HEK293 (cell line): ENCODE data around the gene SATL1.
A peak's percentile ranks its signal among the peaks of the same experiment; 100 is the strongest.

Source experiments
- GLI4 ChIP-seq: fragments of 450-650 bp; formaldehyde crosslinking; IDR thresholded peaks from 2 replicates; pipeline ENCODE4 v1.5.1; 2016; ENCODE audit warnings: missing biosample characterization, missing genetic modification characterization
- GLIS1 ChIP-seq: fragments of 450-650 bp; formaldehyde crosslinking; IDR thresholded peaks from 2 replicates; pipeline ENCODE4 v1.5.1; 2016; ENCODE audit warnings: missing biosample characterization, missing genetic modification characterization
- HOXC10 ChIP-seq: sonication (generic); formaldehyde crosslinking; IDR thresholded peaks from 2 replicates; pipeline ENCODE4 v1.8.1; 2023; ENCODE audit warnings: mild to moderate bottlenecking, missing genetic modification reagents
- KLF9 ChIP-seq: fragments of 450-650 bp; formaldehyde crosslinking; IDR thresholded peaks from 2 replicates; pipeline ENCODE4 v1.5.1; 2016; ENCODE audit warnings: missing biosample characterization, missing genetic modification characterization, low read depth
- ZBTB6 ChIP-seq: fragments of 450-650 bp; formaldehyde crosslinking; IDR thresholded peaks from 2 replicates; pipeline ENCODE4 v1.5.1; 2017; ENCODE audit warnings: missing biosample characterization, missing genetic modification characterization
- ZBTB8A ChIP-seq: fragments of 450-650 bp; formaldehyde crosslinking; IDR thresholded peaks from 2 replicates; pipeline ENCODE4 v1.5.1; 2016; ENCODE audit warnings: missing biosample characterization, missing genetic modification characterization
- ZFP69B ChIP-seq: fragments of 450-650 bp; formaldehyde crosslinking; IDR thresholded peaks from 2 replicates; pipeline ENCODE4 v1.5.1; 2016; ENCODE audit warnings: missing biosample characterization, missing genetic modification characterization
- ZIC2 ChIP-seq: fragments of 450-650 bp; formaldehyde crosslinking; IDR thresholded peaks from 2 replicates; pipeline ENCODE4 v1.5.1; 2016; ENCODE audit warnings: missing biosample characterization, missing genetic modification characterization
- ZNF19 ChIP-seq: fragments of 450-650 bp; formaldehyde crosslinking; IDR thresholded peaks from 2 replicates; pipeline ENCODE4; 2016; ENCODE audit warnings: missing biosample characterization, missing genetic modification characterization, low read depth
- ZNF2 ChIP-seq: fragments of 450-650 bp; formaldehyde crosslinking; IDR thresholded peaks from 2 replicates; pipeline ENCODE4 v1.5.1; 2016; ENCODE audit warnings: missing biosample characterization, missing genetic modification characterization
- ZNF214 ChIP-seq: fragments of 450-650 bp; formaldehyde crosslinking; IDR thresholded peaks from 2 replicates; pipeline ENCODE4 v1.5.1; 2017; ENCODE audit warnings: missing biosample characterization, mild to moderate bottlenecking, missing genetic modification characterization, borderline replicate concordance
- ZNF221 ChIP-seq: fragments of 450-650 bp; formaldehyde crosslinking; IDR thresholded peaks from 2 replicates; pipeline ENCODE4 v1.5.1; 2017; ENCODE audit warnings: missing biosample characterization, missing genetic modification characterization, borderline replicate concordance
- ZNF302 ChIP-seq: fragments of 450-650 bp; formaldehyde crosslinking; IDR thresholded peaks from 2 replicates; pipeline ENCODE4 v1.5.1; 2016; ENCODE audit warnings: missing biosample characterization, missing genetic modification characterization, low read depth
- ZNF311 ChIP-seq: fragments of 450-650 bp; formaldehyde crosslinking; IDR thresholded peaks from 2 replicates; pipeline ENCODE4 v1.5.1; 2017; ENCODE audit warnings: missing biosample characterization, missing genetic modification characterization, borderline replicate concordance
- ZNF335 ChIP-seq: fragments of 450-650 bp; formaldehyde crosslinking; conservative IDR thresholded peaks from 2 replicates; pipeline ENCODE4 v1.5.1; 2016; ENCODE audit warnings: missing biosample characterization, missing genetic modification characterization
- ZNF354C ChIP-seq: fragments of 450-650 bp; formaldehyde crosslinking; IDR thresholded peaks from 2 replicates; pipeline ENCODE4 v1.5.1; 2016; ENCODE audit warnings: missing biosample characterization, missing genetic modification characterization, low read depth, borderline replicate concordance
- ZNF394 ChIP-seq: fragments of 450-650 bp; formaldehyde crosslinking; IDR thresholded peaks from 2 replicates; pipeline ENCODE4 v1.5.1; 2016; ENCODE audit warnings: missing biosample characterization, missing genetic modification characterization, mild to moderate bottlenecking, moderate library complexity, borderline replicate concordance
- ZNF398 ChIP-seq: fragments of 450-650 bp; formaldehyde crosslinking; IDR thresholded peaks from 2 replicates; pipeline ENCODE4 v1.5.1; 2017; ENCODE audit warnings: missing biosample characterization, missing genetic modification characterization
- ZNF510 ChIP-seq: fragments of 450-650 bp; formaldehyde crosslinking; IDR thresholded peaks from 2 replicates; pipeline ENCODE4 v1.5.1; 2018; ENCODE audit warnings: mild to moderate bottlenecking, missing genetic modification characterization, missing biosample characterization; ENCODE audit not compliant: insufficient replicate concordance
- ZNF521 ChIP-seq: fragments of 450-650 bp; formaldehyde crosslinking; IDR thresholded peaks from 2 replicates; pipeline ENCODE4 v1.5.1; 2017; ENCODE audit warnings: missing biosample characterization, mild to moderate bottlenecking, missing genetic modification characterization
- ZNF548 ChIP-seq: fragments of 450-650 bp; formaldehyde crosslinking; IDR thresholded peaks from 2 replicates; pipeline ENCODE4 v1.5.1; 2016; ENCODE audit warnings: missing biosample characterization, missing genetic modification characterization
- ZNF560 ChIP-seq: fragments of 450-650 bp; formaldehyde crosslinking; IDR thresholded peaks from 2 replicates; pipeline ENCODE4 v1.5.1; 2017; ENCODE audit warnings: missing biosample characterization, missing genetic modification characterization, borderline replicate concordance
- ZNF623 ChIP-seq: fragments of 450-650 bp; formaldehyde crosslinking; IDR thresholded peaks from 2 replicates; pipeline ENCODE4 v1.5.1; 2016; ENCODE audit warnings: missing biosample characterization, missing genetic modification characterization
- ZNF654 ChIP-seq: fragments of 450-650 bp; formaldehyde crosslinking; IDR thresholded peaks from 2 replicates; pipeline ENCODE4 v1.5.1; 2016; ENCODE audit warnings: low read depth, missing biosample characterization, missing genetic modification characterization
- ZNF692 ChIP-seq: fragments of 450-650 bp; formaldehyde crosslinking; IDR thresholded peaks from 2 replicates; pipeline ENCODE4 v1.5.1; 2016; ENCODE audit warnings: missing biosample characterization, missing genetic modification characterization
- ZNF785 ChIP-seq: fragments of 450-650 bp; formaldehyde crosslinking; IDR thresholded peaks from 2 replicates; pipeline ENCODE4 v1.5.1; 2016; ENCODE audit warnings: missing biosample characterization, missing genetic modification characterization
- ZSCAN16 ChIP-seq: fragments of 450-650 bp; formaldehyde crosslinking; IDR thresholded peaks from 2 replicates; pipeline ENCODE4 v1.5.1; 2016; ENCODE audit warnings: missing biosample characterization, missing genetic modification characterization
- TF ChIP-seq, protein P1 (sequence below): fragments of 450-650 bp; formaldehyde crosslinking; optimal IDR thresholded peaks from 2 replicates; pipeline ENCODE3; 2016; ENCODE audit warnings: missing biosample characterization, mild to moderate bottlenecking, missing genetic modification characterization
- TF ChIP-seq, protein P2 (sequence below): fragments of 450-650 bp; IDR thresholded peaks from 2 replicates; pipeline ENCODE4 v1.5.1; 2018; ENCODE audit warnings: missing biosample characterization, missing genetic modification characterization
- TF ChIP-seq, protein P3 (sequence below): fragments of 450-650 bp; formaldehyde crosslinking; IDR thresholded peaks from 2 replicates; pipeline ENCODE4 v1.5.1; 2016; ENCODE audit warnings: missing biosample characterization, missing genetic modification characterization
- TF ChIP-seq, protein P4 (sequence below): sonication (generic); formaldehyde crosslinking; IDR thresholded peaks from 2 replicates; pipeline ENCODE4 v1.8.1; 2022; ENCODE audit warnings: mild to moderate bottlenecking, moderate library complexity, missing genetic modification reagents

Gene SATL1

DNA sequence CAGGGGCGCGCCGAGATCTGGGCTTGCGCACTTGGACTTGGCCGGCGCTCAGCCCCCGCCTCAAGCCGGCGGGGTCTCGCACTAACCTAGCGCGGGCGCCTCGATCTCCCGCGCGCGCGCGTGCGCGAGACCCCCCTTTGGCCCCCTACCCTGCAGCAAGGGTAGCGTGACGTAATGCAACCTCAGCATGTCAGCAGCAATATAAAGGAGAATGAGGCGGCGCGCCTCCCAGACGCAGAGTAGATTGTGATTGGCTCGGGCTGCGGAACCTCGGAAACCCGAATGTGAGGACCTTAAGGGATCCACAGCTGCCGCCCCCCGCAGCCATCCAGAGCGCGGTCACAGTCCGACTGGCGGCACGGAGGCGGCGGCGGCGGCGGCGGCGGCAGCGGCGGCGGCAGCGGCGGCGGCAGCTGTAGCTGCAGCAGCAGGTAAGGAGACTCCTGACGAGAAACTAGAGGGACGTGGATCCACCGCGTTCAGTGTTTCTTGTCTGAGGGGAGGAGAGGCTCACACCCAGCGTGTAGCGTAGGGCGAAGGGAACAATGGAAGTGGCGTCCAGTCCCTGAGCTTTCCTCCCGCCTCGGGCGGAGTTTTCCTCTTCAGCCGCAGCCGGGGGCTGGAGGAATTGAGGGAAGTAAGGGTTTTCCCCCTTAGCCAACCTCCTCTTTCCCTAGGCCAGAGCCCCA lies at the start of gene SATL1, which contains the start of gene ZNF711 (continued):
- TF ChIP-seq ZNF521 (tag by site-specific recombination): no peak
- peak; percentile 11 for TF ChIP-seq ZNF510
- no peak for TF ChIP-seq ZNF398 (tag by site-specific recombination)
- TF ChIP-seq ZNF548: no peak
- peak; percentile 84 for TF ChIP-seq GLIS1
- TF ChIP-seq GLI4: no peak
- TF ChIP-seq HOXC10 (CRISPR knock-in tag): no peak
- TF ChIP-seq KLF9: no peak
- no peak for TF ChIP-seq ZNF623
- TF ChIP-seq ZNF302: no peak
- TF ChIP-seq ZNF692 (tag by site-specific recombination): no peak
- no peak for TF ChIP-seq ZNF19 (tag by site-specific recombination)
- no peak for TF ChIP-seq ZNF221 (tag by site-specific recombination)
- TF ChIP-seq ZSCAN16 (tag by site-specific recombination): no peak
- no peak for TF ChIP-seq ZNF354C (tag by site-specific recombination)
- no peak for TF ChIP-seq ZNF311 (tag by site-specific recombination)
- TF ChIP-seq ZNF654 (tag by site-specific recombination): no peak
- no peak; the same call in 1 of the 2 replicates for TF ChIP-seq ZNF335 (tag by site-specific recombination)
- no peak for TF ChIP-seq ZNF214
- TF ChIP-seq ZNF560 (tag by site-specific recombination): no peak
- TF ChIP-seq, protein P1, sequence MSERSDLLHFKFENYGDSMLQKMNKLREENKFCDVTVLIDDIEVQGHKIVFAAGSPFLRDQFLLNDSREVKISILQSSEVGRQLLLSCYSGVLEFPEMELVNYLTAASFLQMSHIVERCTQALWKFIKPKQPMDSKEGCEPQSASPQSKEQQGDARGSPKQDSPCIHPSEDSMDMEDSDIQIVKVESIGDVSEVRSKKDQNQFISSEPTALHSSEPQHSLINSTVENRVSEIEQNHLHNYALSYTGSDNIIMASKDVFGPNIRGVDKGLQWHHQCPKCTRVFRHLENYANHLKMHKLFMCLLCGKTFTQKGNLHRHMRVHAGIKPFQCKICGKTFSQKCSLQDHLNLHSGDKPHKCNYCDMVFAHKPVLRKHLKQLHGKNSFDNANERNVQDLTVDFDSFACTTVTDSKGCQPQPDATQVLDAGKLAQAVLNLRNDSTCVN (tag by site-specific recombination): peak; percentile 85
- no peak for TF ChIP-seq ZFP69B
- no peak for TF ChIP-seq ZNF394 (tag by site-specific recombination)
- TF ChIP-seq, protein P2, sequence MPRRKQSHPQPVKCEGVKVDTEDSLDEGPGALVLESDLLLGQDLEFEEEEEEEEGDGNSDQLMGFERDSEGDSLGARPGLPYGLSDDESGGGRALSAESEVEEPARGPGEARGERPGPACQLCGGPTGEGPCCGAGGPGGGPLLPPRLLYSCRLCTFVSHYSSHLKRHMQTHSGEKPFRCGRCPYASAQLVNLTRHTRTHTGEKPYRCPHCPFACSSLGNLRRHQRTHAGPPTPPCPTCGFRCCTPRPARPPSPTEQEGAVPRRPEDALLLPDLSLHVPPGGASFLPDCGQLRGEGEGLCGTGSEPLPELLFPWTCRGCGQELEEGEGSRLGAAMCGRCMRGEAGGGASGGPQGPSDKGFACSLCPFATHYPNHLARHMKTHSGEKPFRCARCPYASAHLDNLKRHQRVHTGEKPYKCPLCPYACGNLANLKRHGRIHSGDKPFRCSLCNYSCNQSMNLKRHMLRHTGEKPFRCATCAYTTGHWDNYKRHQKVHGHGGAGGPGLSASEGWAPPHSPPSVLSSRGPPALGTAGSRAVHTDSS (tag by site-specific recombination): no peak
- TF ChIP-seq ZBTB6: no peak
- TF ChIP-seq, protein P3, sequence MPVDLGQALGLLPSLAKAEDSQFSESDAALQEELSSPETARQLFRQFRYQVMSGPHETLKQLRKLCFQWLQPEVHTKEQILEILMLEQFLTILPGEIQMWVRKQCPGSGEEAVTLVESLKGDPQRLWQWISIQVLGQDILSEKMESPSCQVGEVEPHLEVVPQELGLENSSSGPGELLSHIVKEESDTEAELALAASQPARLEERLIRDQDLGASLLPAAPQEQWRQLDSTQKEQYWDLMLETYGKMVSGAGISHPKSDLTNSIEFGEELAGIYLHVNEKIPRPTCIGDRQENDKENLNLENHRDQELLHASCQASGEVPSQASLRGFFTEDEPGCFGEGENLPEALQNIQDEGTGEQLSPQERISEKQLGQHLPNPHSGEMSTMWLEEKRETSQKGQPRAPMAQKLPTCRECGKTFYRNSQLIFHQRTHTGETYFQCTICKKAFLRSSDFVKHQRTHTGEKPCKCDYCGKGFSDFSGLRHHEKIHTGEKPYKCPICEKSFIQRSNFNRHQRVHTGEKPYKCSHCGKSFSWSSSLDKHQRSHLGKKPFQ: no peak
- no peak for TF ChIP-seq ZNF785 (tag by site-specific recombination)
- TF ChIP-seq, protein P4, sequence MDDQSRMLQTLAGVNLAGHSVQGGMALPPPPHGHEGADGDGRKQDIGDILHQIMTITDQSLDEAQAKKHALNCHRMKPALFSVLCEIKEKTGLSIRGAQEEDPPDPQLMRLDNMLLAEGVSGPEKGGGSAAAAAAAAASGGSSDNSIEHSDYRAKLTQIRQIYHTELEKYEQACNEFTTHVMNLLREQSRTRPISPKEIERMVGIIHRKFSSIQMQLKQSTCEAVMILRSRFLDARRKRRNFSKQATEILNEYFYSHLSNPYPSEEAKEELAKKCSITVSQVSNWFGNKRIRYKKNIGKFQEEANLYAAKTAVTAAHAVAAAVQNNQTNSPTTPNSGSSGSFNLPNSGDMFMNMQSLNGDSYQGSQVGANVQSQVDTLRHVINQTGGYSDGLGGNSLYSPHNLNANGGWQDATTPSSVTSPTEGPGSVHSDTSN (CRISPR knock-in tag): no peak
- no peak for TF ChIP-seq ZNF2 (tag by site-specific recombination)
- TF ChIP-seq ZIC2 (tag by site-specific recombination): peak; percentile 51
- TF ChIP-seq ZBTB8A: no peak
